GM23338 (cell line): Measurements from ENCODE around the gene KIAA0408. TPM values are rescaled to one million over a fixed set of nuclear protein-coding genes. Genes with fewer than 3 reads are reported as not detected.

Experiments used
- ATAC-seq: fragments of 200-7000 bp; cut with Tn5 transposase; 3 replicates; pipeline ENCODE4 v1.9.1; 2020
- DNase-seq: peaks from one replicate; pipeline ENCODE4 v3.0.0-alpha.2; 2015; ENCODE audit warnings: low spot score
- H2AFZ ChIP-seq: fragments of 200-600 bp; sonication (generic); 2 replicates; pipeline ENCODE4 v1.8.0; 2016; ENCODE audit warnings: antibody characterized with exemption, mild to moderate bottlenecking, moderate library complexity
- H3F3A ChIP-seq: fragments of 200-600 bp; sonication (generic); replicated peaks from 2 replicates; pipeline ENCODE4 v1.8.0; 2017; ENCODE audit warnings: antibody characterized with exemption, mixed run types, low read depth
- H3K27ac ChIP-seq: fragments of 200-600 bp; sonication (generic); 2 replicates; pipeline ENCODE4 v1.6.1; 2016; ENCODE audit warnings: low read depth
- H3K27me3 ChIP-seq: fragments of 200-600 bp; sonication (generic); 2 replicates; pipeline ENCODE4 v1.8.0; 2016; ENCODE audit warnings: mild to moderate bottlenecking, mixed run types, moderate library complexity; ENCODE audit not compliant: insufficient read depth
- H3K36me3 ChIP-seq: fragments of 200-600 bp; sonication (generic); 2 replicates; pipeline ENCODE4 v1.8.0; 2016; ENCODE audit warnings: mild to moderate bottlenecking; ENCODE audit not compliant: insufficient read depth
- H3K4me1 ChIP-seq: fragments of 200-600 bp; sonication (generic); 2 replicates; pipeline ENCODE4 v1.8.0; 2016; ENCODE audit warnings: mild to moderate bottlenecking, moderate library complexity; ENCODE audit not compliant: insufficient read depth
- H3K4me2 ChIP-seq: fragments of 200-600 bp; sonication (generic); 2 replicates; pipeline ENCODE4 v1.7.1; 2017; ENCODE audit warnings: mixed run types
- H3K4me3 ChIP-seq: fragments of 200-600 bp; sonication (generic); 2 replicates; pipeline ENCODE4 v1.6.1; 2016; ENCODE audit warnings: mixed run types
- H3K79me2 ChIP-seq: fragments of 200-600 bp; sonication (generic); replicated peaks from 2 replicates; pipeline ENCODE4 v1.8.0; 2017; ENCODE audit warnings: mild to moderate bottlenecking; ENCODE audit not compliant: insufficient read depth
- H3K9me2 ChIP-seq: fragments of 200-600 bp; sonication (generic); 2 replicates; pipeline ENCODE4 v1.8.0; 2017; ENCODE audit not compliant: insufficient read depth
- H4K20me1 ChIP-seq: fragments of 200-600 bp; sonication (generic); replicated peaks from 2 replicates; pipeline ENCODE4 v1.8.0; 2017; ENCODE audit warnings: mild to moderate bottlenecking; ENCODE audit not compliant: insufficient read depth
- H3K27ac Mint-ChIP-seq: 2 replicates; pipeline ENCODE4 v1.8.0; 2020; ENCODE audit warnings: inconsistent platforms, mild to moderate bottlenecking, moderate library complexity, mixed read lengths
- H3K27me3 Mint-ChIP-seq: 3 replicates; pipeline ENCODE4 v1.8.0; 2022; ENCODE audit warnings: low read depth, mild to moderate bottlenecking, moderate library complexity, mixed read lengths, inconsistent platforms; ENCODE audit not compliant: insufficient read depth, poor library complexity
- H3K36me3 Mint-ChIP-seq: 3 replicates; pipeline ENCODE4 v1.8.0; 2021; ENCODE audit warnings: low read depth, mild to moderate bottlenecking, inconsistent platforms, moderate library complexity, mixed read lengths
- H3K4me1 Mint-ChIP-seq: 3 replicates; pipeline ENCODE4 v1.8.0; 2020; ENCODE audit warnings: mild to moderate bottlenecking, inconsistent platforms, mixed read lengths
- H3K4me3 Mint-ChIP-seq: 3 replicates; pipeline ENCODE4 v1.8.0; 2021; ENCODE audit warnings: moderate library complexity, mild to moderate bottlenecking, inconsistent platforms, mixed read lengths
- H3K9me3 Mint-ChIP-seq: 3 replicates; pipeline ENCODE4 v1.8.0; 2020; ENCODE audit warnings: moderate library complexity, mild to moderate bottlenecking, inconsistent platforms, mixed read lengths
- CREB1 ChIP-seq: fragments of 250-450 bp; sonication (Bioruptor Pico); IDR thresholded peaks from 2 replicates; pipeline ENCODE4 v1.5.0; 2020; ENCODE audit warnings: low read depth, mild to moderate bottlenecking, moderate library complexity
- CTCF ChIP-seq, 2 experiments: fragments of 200-600 bp in 1 of 2; sonication (generic) in 1 of 2; conservative IDR thresholded peaks; 2 replicates each; pipeline versions ENCODE4 v1.5.1 to v1.6.1; 2016 to 2017; ENCODE audit warnings: antibody characterized with exemption in 2 of 2, low read depth in 2 of 2, mild to moderate bottlenecking in 2 of 2, moderate library complexity in 1 of 2
- ETS1 ChIP-seq: IDR thresholded peaks from 2 replicates; pipeline ENCODE4 v1.6.1; 2016; ENCODE audit warnings: antibody characterized with exemption
- EZH2 ChIP-seq: fragments of 200-600 bp; sonication (generic); IDR thresholded peaks from one replicate; pipeline ENCODE4 v1.8.0; 2017; ENCODE audit warnings: antibody characterized with exemption, mild to moderate bottlenecking, low read depth; ENCODE audit not compliant: unreplicated experiment
- EZH2phosphoT487 ChIP-seq: fragments of 200-600 bp; sonication (generic); IDR thresholded peaks from one replicate; pipeline ENCODE4 v1.8.1; 2018; ENCODE audit warnings: antibody characterized with exemption; ENCODE audit not compliant: unreplicated experiment
- JUNB ChIP-seq: IDR thresholded peaks from one replicate; pipeline ENCODE4 v1.6.1; 2016; ENCODE audit warnings: antibody characterized with exemption; ENCODE audit not compliant: unreplicated experiment
- NANOG ChIP-seq: IDR thresholded peaks from 2 replicates; pipeline ENCODE4 v1.6.1; 2016; ENCODE audit warnings: antibody characterized with exemption, borderline replicate concordance
- POLR2AphosphoS5 ChIP-seq: IDR thresholded peaks from 2 replicates; pipeline ENCODE4 v1.6.1; 2016; ENCODE audit warnings: antibody characterized with exemption, low read depth
- STAT1 ChIP-seq: IDR thresholded peaks from one replicate; pipeline ENCODE4 v1.6.1; 2016; ENCODE audit warnings: antibody characterized with exemption; ENCODE audit not compliant: unreplicated experiment
- ZNF114 ChIP-seq: fragments of 250-450 bp; sonication (Bioruptor Pico); IDR thresholded peaks from 2 replicates; pipeline ENCODE4 v1.5.0; 2020; ENCODE audit warnings: mild to moderate bottlenecking, moderate library complexity
- ZNF331 ChIP-seq: fragments of 250-450 bp; sonication (Bioruptor Pico); IDR thresholded peaks from 2 replicates; pipeline ENCODE4 v1.5.0; 2020; ENCODE audit warnings: low read depth, mild to moderate bottlenecking, moderate library complexity
- polyA plus RNA-seq: library from polyadenylated mRNA; unstranded; fragments of >200 nt; fragmentation: Nextera tagmentation; extraction: Ambion mirVana; gene quantifications from 2 replicates; pipeline ENCODE4 v1.2.1, GENCODE V29; 2016
- total RNA-seq: library from RNA; depleted of rRNA; stranded (reverse); fragments of >200 nt; shearing (Covaris generic); gene quantifications from 2 replicates; pipeline ENCODE4 v1.2.3, GENCODE V29; 2014
- TF ChIP-seq, protein P1 (sequence below): fragments of 250-450 bp; sonication (Bioruptor Pico); IDR thresholded peaks from 2 replicates; pipeline ENCODE4 v1.5.0; 2020; ENCODE audit warnings: mild to moderate bottlenecking, moderate library complexity

KIAA0408 gene
- total and polyA plus RNA-seq, 2 experiments from 2014 or later = 4.0 to 9.1 TPM

DNA sequence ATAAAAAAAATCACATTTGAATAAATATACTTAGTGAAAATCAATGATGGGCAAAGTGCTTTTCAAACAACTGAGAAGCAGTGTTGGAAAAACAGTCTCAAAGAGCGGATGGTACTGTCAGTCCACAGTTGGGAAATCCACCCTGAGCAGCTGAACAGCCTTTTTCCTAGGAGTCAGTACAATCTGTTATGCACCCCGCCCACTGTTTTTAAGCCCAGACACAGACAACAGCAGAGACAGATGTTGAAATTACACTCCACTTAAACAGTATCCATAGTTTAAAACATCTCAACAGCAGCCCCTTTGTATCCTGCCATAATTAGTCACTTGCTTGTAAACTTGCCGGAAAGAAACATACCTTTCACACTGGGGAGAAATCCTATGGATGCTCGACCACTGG is 372 bp downstream of the KIAA0408 start:
- Histone ChIP-seq H3F3A (no peaks in the 10 kb centered on the region), H3K79me2 (no peaks in the 10 kb centered on the region), H3K4me1 (peaks cover 39% of the 10 kb centered on the region), H3K9me2 (no peaks in the 10 kb centered on the region), H2AFZ (no peak overlapping the region), H3K4me2 (peak overlapping the region; percentile 34), H3K4me3 (no peak overlapping the region), H4K20me1 (no peaks in the 10 kb centered on the region), H3K27ac (no peak overlapping the region), H3K36me3 (no peaks in the 10 kb centered on the region), H3K27me3 (no peaks in the 10 kb centered on the region)
- Mint-ChIP-seq H3K27ac (no peak overlapping the region; the same call in 1 of the 2 replicates), H3K9me3 (no peaks in the 10 kb centered on the region), H3K36me3 (no peaks in the 10 kb centered on the region), H3K27me3 (no peaks in the 10 kb centered on the region), H3K4me1 (peaks cover 51% of the 10 kb centered on the region), H3K4me3 (no peak overlapping the region; the same call in 2 of the 3 replicates)
- ATAC-seq = no peak; the same call in 2 of the 3 replicates
- TF ChIP-seq JUNB (no peak), EZH2 (no peak)
- DNase-seq = no peak

- H3K27ac Mint-ChIP-seq = peak overlapping the region; percentile 72; the same call in 1 of the 2 replicates
- H3K4me3 ChIP-seq = peak overlapping the region; percentile 23; the same call in 1 of the 2 replicates
- H3K4me3 Mint-ChIP-seq = peak overlapping the region; percentile 34; the same call in 1 of the 3 replicates
- DNase-seq (no peak), ATAC-seq (no peak)
- H3K27me3 ChIP-seq = no peaks in the 10 kb centered on the region
- no peaks in the 10 kb centered on the region for H3K9me3 Mint-ChIP-seq
- peaks cover 39% of the 10 kb centered on the region for H3K4me1 ChIP-seq
- no peaks in the 10 kb centered on the region for H3K36me3 ChIP-seq
- peak overlapping the region; percentile 42; the same call in 1 of the 2 replicates for H3K27ac ChIP-seq
- H3K4me1 Mint-ChIP-seq = peaks cover 51% of the 10 kb centered on the region
- H3K4me2 ChIP-seq = peak overlapping the region; percentile 34
- no peaks in the 10 kb centered on the region for H3K36me3 Mint-ChIP-seq
- no peaks in the 10 kb centered on the region for H3K9me2 ChIP-seq
- no peak overlapping the region for H2AFZ ChIP-seq
- no peaks in the 10 kb centered on the region for H3K27me3 Mint-ChIP-seq
- no peaks in the 10 kb centered on the region for H4K20me1 ChIP-seq
- no peaks in the 10 kb centered on the region for H3K79me2 ChIP-seq
- H3F3A ChIP-seq = no peaks in the 10 kb centered on the region
- TF ChIP-seq JUNB (no peak), ZNF331 (CRISPR knock-in tag) (no peak), STAT1 (no peak), CREB1 (CRISPR knock-in tag) (no peak), CTCF (conservative IDR thresholded peaks at IDR 0.05; ENCODE audit: low read depth in 2 of 2) (no peak), NANOG (no peak), EZH2phosphoT487 (no peak), EZH2 (no peak), ETS1 (no peak), ZNF114 (CRISPR knock-in tag) (no peak), POLR2AphosphoS5 (no peak)
- TF ChIP-seq, protein P1, sequence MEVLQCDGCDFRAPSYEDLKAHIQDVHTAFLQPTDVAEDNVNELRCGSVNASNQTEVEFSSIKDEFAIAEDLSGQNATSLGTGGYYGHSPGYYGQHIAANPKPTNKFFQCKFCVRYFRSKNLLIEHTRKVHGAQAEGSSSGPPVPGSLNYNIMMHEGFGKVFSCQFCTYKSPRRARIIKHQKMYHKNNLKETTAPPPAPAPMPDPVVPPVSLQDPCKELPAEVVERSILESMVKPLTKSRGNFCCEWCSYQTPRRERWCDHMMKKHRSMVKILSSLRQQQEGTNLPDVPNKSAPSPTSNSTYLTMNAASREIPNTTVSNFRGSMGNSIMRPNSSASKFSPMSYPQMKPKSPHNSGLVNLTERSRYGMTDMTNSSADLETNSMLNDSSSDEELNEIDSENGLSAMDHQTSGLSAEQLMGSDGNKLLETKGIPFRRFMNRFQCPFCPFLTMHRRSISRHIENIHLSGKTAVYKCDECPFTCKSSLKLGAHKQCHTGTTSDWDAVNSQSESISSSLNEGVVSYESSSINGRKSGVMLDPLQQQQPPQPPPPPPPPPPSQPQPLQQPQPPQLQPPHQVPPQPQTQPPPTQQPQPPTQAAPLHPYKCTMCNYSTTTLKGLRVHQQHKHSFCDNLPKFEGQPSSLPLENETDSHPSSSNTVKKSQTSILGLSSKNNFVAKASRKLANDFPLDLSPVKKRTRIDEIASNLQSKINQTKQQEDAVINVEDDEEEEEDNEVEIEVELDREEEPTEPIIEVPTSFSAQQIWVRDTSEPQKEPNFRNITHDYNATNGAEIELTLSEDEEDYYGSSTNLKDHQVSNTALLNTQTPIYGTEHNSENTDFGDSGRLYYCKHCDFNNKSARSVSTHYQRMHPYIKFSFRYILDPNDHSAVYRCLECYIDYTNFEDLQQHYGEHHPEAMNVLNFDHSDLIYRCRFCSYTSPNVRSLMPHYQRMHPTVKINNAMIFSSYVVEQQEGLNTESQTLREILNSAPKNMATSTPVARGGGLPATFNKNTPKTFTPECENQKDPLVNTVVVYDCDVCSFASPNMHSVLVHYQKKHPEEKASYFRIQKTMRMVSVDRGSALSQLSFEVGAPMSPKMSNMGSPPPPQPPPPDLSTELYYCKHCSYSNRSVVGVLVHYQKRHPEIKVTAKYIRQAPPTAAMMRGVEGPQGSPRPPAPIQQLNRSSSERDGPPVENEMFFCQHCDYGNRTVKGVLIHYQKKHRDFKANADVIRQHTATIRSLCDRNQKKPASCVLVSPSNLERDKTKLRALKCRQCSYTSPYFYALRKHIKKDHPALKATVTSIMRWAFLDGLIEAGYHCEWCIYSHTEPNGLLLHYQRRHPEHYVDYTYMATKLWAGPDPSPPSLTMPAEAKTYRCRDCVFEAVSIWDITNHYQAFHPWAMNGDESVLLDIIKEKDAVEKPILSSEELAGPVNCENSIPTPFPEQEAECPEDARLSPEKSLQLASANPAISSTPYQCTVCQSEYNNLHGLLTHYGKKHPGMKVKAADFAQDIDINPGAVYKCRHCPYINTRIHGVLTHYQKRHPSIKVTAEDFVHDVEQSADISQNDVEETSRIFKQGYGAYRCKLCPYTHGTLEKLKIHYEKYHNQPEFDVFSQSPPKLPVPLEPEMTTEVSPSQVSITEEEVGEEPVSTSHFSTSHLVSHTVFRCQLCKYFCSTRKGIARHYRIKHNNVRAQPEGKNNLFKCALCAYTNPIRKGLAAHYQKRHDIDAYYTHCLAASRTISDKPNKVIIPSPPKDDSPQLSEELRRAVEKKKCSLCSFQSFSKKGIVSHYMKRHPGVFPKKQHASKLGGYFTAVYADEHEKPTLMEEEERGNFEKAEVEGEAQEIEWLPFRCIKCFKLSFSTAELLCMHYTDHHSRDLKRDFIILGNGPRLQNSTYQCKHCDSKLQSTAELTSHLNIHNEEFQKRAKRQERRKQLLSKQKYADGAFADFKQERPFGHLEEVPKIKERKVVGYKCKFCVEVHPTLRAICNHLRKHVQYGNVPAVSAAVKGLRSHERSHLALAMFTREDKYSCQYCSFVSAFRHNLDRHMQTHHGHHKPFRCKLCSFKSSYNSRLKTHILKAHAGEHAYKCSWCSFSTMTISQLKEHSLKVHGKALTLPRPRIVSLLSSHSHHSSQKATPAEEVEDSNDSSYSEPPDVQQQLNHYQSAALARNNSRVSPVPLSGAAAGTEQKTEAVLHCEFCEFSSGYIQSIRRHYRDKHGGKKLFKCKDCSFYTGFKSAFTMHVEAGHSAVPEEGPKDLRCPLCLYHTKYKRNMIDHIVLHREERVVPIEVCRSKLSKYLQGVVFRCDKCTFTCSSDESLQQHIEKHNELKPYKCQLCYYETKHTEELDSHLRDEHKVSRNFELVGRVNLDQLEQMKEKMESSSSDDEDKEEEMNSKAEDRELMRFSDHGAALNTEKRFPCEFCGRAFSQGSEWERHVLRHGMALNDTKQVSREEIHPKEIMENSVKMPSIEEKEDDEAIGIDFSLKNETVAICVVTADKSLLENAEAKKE (CRISPR knock-in tag) = no peak
Measured at GRCh38 chr6:127458222-127458621, 967 bp downstream of the KIAA0408 start.
